H1 (cell line): ENCODE data around the gene ENO3. TPM values are rescaled to one million over a fixed set of nuclear protein-coding genes. Genes with fewer than 3 reads are reported as not detected.

Source experiments
- CTBP2 ChIP-seq: IDR thresholded peaks from 2 replicates; pipeline ENCODE4 v1.7.0; 2011; ENCODE audit warnings: borderline replicate concordance, mild to moderate bottlenecking, moderate library complexity, mixed read lengths, low read length; ENCODE audit not compliant: insufficient read depth, insufficient read length
- POLR2AphosphoS5 ChIP-seq: IDR thresholded peaks from 2 replicates; pipeline ENCODE4 v1.6.1; 2011; ENCODE audit warnings: low read depth, low read length
- RXRA ChIP-seq: IDR thresholded peaks from 2 replicates; pipeline ENCODE4 v1.6.1; 2011; ENCODE audit warnings: low read depth, mild to moderate bottlenecking, low read length, moderate library complexity; ENCODE audit not compliant: insufficient read depth
- TBP ChIP-seq: IDR thresholded peaks from 2 replicates; pipeline ENCODE4 v1.6.1; 2011; ENCODE audit warnings: low read depth, low read length, improper control_type of control experiment
- microRNA-seq, 2 experiments: library from miRNA; unstranded; fragments of <30 nt; microRNA quantifications; one replicate each; pipeline versions ENCODE4 to v1.2.0, GENCODE V29; 2016 to 2020; ENCODE audit warnings: borderline microRNAs expressed in 2 of 2, borderline number of aligned reads in 2 of 2, borderline replicate concordance in 1 of 2
- polyA plus RNA-seq, 7 experiments: library from polyadenylated mRNA; depleted of rRNA in 3 of 7; stranded (reverse) in 5 of 7; unstranded in 2 of 7; fragments of >200 nt in 5 of 7; fragments of 200-250 nt in 2 of 7; gene quantifications; 1 replicate in 5 of 7; 2 replicates in 1 of 7; 4 replicates in 1 of 7; pipeline versions ENCODE4 v1.2.1 to v1.2.3, GENCODE V29; 2011 to 2013; ENCODE audit warnings: missing spikeins in 2 of 7, mixed read lengths in 2 of 7
- small RNA-seq: library from polyadenylated mRNA; stranded (forward); fragments of <200 nt; extraction: miRNeasy Mini kit (QIAGEN cat#:217004); gene quantifications from one replicate; pipeline ENCODE3, GENCODE V24; 2013; ENCODE audit not compliant: insufficient read depth
- total RNA-seq: library from RNA; stranded (reverse); fragmentation: NEBNext Ultra II Directional; extraction: Animal tissue kit (Norgen Biotek cat#: 25700); gene quantifications from 2 replicates; pipeline ENCODE4 v1.2.1, GENCODE V29; 2021

The ENO3 gene
- total and polyA plus RNA-seq, 2 of the 8 experiments (the other 6 are each of a cell fraction or from before 2014, with no cell fraction given), result 25.0 to 25.7 TPM

- no peak for TF ChIP-seq POLR2AphosphoS5
- TF ChIP-seq CTBP2, result no peak
- TF ChIP-seq TBP, result no peak
- no peak for TF ChIP-seq RXRA
Observed at GRCh38 chr17:5003214-5003867, 52.4 kb downstream of the ENO3 start (continued).

Small RNA genes lying within 50 kb of the gene (microRNA-seq; reads per million reads assigned to microRNA genes)
- gene MIR6864 (0 reads per million in 2 experiments), gene MIR6865 (0 reads per million in 2 experiments)

Small RNA genes lying within 50 kb of the gene (small RNA-seq; reads per million reads assigned to genes)
- gene MIR6864, result not detected
- gene MIR6865, result not detected

Other genes starting within 250 kb of the ENO3 start
- gene PELP1, start 247.0 kb upstream of the ENO3 start, total RNA-seq, result 184 and 185 TPM in 2 replicates
- 75.6 and 160 TPM in 2 replicates for gene PELP1, start 247.0 kb upstream of the ENO3 start, polyA plus RNA-seq (2011; rRNA removed)
- gene ARRB2, start 240.5 kb upstream of the ENO3 start, total RNA-seq, result 95.6 and 101 TPM in 2 replicates
- gene ARRB2, start 240.5 kb upstream of the ENO3 start, polyA plus RNA-seq (2011; rRNA removed), result 72.4 and 96.0 TPM in 2 replicates
- gene MED11, start 219.7 kb upstream of the ENO3 start, total RNA-seq, result 18.8 and 21.6 TPM in 2 replicates
- 36.0 and 40.0 TPM in 2 replicates for gene MED11, start 219.7 kb upstream of the ENO3 start, polyA plus RNA-seq (2011; rRNA removed)
- gene ZMYND15, start 211.3 kb upstream of the ENO3 start, total RNA-seq, result 0.48 and 0.58 TPM in 2 replicates
- 0.53 and 0.86 TPM in 2 replicates for gene ZMYND15, start 211.3 kb upstream of the ENO3 start, polyA plus RNA-seq (2011; rRNA removed)
- 3.5 and 3.9 TPM in 2 replicates for gene CXCL16, start 211.2 kb upstream of the ENO3 start, total RNA-seq
- gene CXCL16, start 211.2 kb upstream of the ENO3 start, polyA plus RNA-seq (2011; rRNA removed), result 4.8 and 5.2 TPM in 2 replicates
- not detected in 2 replicates for gene TM4SF5, start 179.2 kb upstream of the ENO3 start, total RNA-seq
- not detected in 2 replicates for gene TM4SF5, start 179.2 kb upstream of the ENO3 start, polyA plus RNA-seq (2011; rRNA removed)
- not detected in 2 replicates for gene VMO1, start 164.8 kb upstream of the ENO3 start, total RNA-seq
- gene VMO1, start 164.8 kb upstream of the ENO3 start, polyA plus RNA-seq (2011; rRNA removed), result 0.30 and 0.78 TPM in 2 replicates
- gene GLTPD2, start 162.2 kb upstream of the ENO3 start, total RNA-seq, result not detected in 2 replicates
- 0.06 TPM in 1 of 2 replicates, not detected in the other for gene GLTPD2, start 162.2 kb upstream of the ENO3 start, polyA plus RNA-seq (2011; rRNA removed)
- gene PSMB6, start 155.0 kb upstream of the ENO3 start, total RNA-seq, result 264 and 278 TPM in 2 replicates
- 635 and 737 TPM in 2 replicates for gene PSMB6, start 155.0 kb upstream of the ENO3 start, polyA plus RNA-seq (2011; rRNA removed)
- gene PLD2, start 144.0 kb upstream of the ENO3 start, total RNA-seq, result 48.4 and 53.0 TPM in 2 replicates
- gene PLD2, start 144.0 kb upstream of the ENO3 start, polyA plus RNA-seq (2011; rRNA removed), result 44.3 and 59.8 TPM in 2 replicates
- gene MINK1, start 117.8 kb upstream of the ENO3 start, total RNA-seq, result 74.4 and 77.7 TPM in 2 replicates
- 26.9 and 44.8 TPM in 2 replicates for gene MINK1, start 117.8 kb upstream of the ENO3 start, polyA plus RNA-seq (2011; rRNA removed)
- gene C17orf107, start 51.6 kb upstream of the ENO3 start, total RNA-seq, result 0.38 and 0.39 TPM in 2 replicates
- gene C17orf107, start 51.6 kb upstream of the ENO3 start, polyA plus RNA-seq (2011; rRNA removed), result 0.45 and 0.67 TPM in 2 replicates
- 0.15 and 0.40 TPM in 2 replicates for gene CHRNE, start 48.0 kb upstream of the ENO3 start, total RNA-seq
- gene CHRNE, start 48.0 kb upstream of the ENO3 start, polyA plus RNA-seq (2011; rRNA removed), result 0.33 and 0.63 TPM in 2 replicates
- gene GP1BA, start 18.8 kb upstream of the ENO3 start, total RNA-seq, result not detected in 2 replicates
- gene GP1BA, start 18.8 kb upstream of the ENO3 start, polyA plus RNA-seq (2011; rRNA removed), result not detected in 2 replicates
- 55.9 and 65.2 TPM in 2 replicates for gene SLC25A11, start 11.1 kb upstream of the ENO3 start, total RNA-seq
- gene SLC25A11, start 11.1 kb upstream of the ENO3 start, polyA plus RNA-seq (2011; rRNA removed), result 97.0 and 136 TPM in 2 replicates
- 140 and 147 TPM in 2 replicates for gene RNF167, start 10.9 kb upstream of the ENO3 start, total RNA-seq
- gene RNF167, start 10.9 kb upstream of the ENO3 start, polyA plus RNA-seq (2011; rRNA removed), result 281 and 284 TPM in 2 replicates
- gene PFN1, start 2.6 kb upstream of the ENO3 start, total RNA-seq, result 1,355 and 1,387 TPM in 2 replicates
- gene PFN1, start 2.6 kb upstream of the ENO3 start, polyA plus RNA-seq (2011; rRNA removed), result 1,949 and 2,147 TPM in 2 replicates
- gene SPAG7, start 16.7 kb downstream of the ENO3 start, total RNA-seq, result 81.9 and 83.6 TPM in 2 replicates
- 74.2 and 82.1 TPM in 2 replicates for gene SPAG7, start 16.7 kb downstream of the ENO3 start, polyA plus RNA-seq (2011; rRNA removed)
- 11.4 and 12.0 TPM in 2 replicates for gene CAMTA2, start 36.6 kb downstream of the ENO3 start, total RNA-seq
- 5.5 and 13.7 TPM in 2 replicates for gene CAMTA2, start 36.6 kb downstream of the ENO3 start, polyA plus RNA-seq (2011; rRNA removed)
- 1.1 and 1.4 TPM in 2 replicates for gene INCA1, start 46.4 kb downstream of the ENO3 start, total RNA-seq
- 0.80 and 0.89 TPM in 2 replicates for gene INCA1, start 46.4 kb downstream of the ENO3 start, polyA plus RNA-seq (2011; rRNA removed)
- gene KIF1C, start 46.8 kb downstream of the ENO3 start, total RNA-seq, result 114 and 118 TPM in 2 replicates
- gene KIF1C, start 46.8 kb downstream of the ENO3 start, polyA plus RNA-seq (2011; rRNA removed), result 14.3 and 28.7 TPM in 2 replicates
- 0.61 and 0.63 TPM in 2 replicates for gene SLC52A1, start 84.3 kb downstream of the ENO3 start, total RNA-seq
- gene SLC52A1, start 84.3 kb downstream of the ENO3 start, polyA plus RNA-seq (2011; rRNA removed), result 0.67 and 1.2 TPM in 2 replicates
- gene ZFP3, start 127.3 kb downstream of the ENO3 start, total RNA-seq, result 0.15 and 0.17 TPM in 2 replicates
- 0.31 and 0.44 TPM in 2 replicates for gene ZFP3, start 127.3 kb downstream of the ENO3 start, polyA plus RNA-seq (2011; rRNA removed)
- 39.8 and 41.0 TPM in 2 replicates for gene ZNF232, start 160.8 kb downstream of the ENO3 start, total RNA-seq
- 9.2 and 11.1 TPM in 2 replicates for gene ZNF232, start 160.8 kb downstream of the ENO3 start, polyA plus RNA-seq (2011; rRNA removed)
- 0.25 and 0.32 TPM in 2 replicates for gene USP6, start 164.9 kb downstream of the ENO3 start, total RNA-seq
- 0.05 and 0.08 TPM in 2 replicates for gene USP6, start 164.9 kb downstream of the ENO3 start, polyA plus RNA-seq (2011; rRNA removed)
- gene ZNF594, start 240.7 kb downstream of the ENO3 start, total RNA-seq, result 14.3 and 15.5 TPM in 2 replicates
- 3.6 and 4.2 TPM in 2 replicates for gene ZNF594, start 240.7 kb downstream of the ENO3 start, polyA plus RNA-seq (2011; rRNA removed)